ENCODE results near the gene PPFIBP1. TPM values are rescaled to one million over a fixed set of nuclear protein-coding genes. Genes with fewer than 3 reads are reported as not detected.
A peak's percentile ranks its signal among the peaks of the same experiment; 100 is the strongest.
"Not testable (repeated sequence)": the region's sequence is repeated elsewhere in the genome, so short reads cannot be mapped to it uniquely, and the experiment has no call there.

The PPFIBP1 gene
- total RNA-seq, 1 donor: 179 TPM

DNA sequence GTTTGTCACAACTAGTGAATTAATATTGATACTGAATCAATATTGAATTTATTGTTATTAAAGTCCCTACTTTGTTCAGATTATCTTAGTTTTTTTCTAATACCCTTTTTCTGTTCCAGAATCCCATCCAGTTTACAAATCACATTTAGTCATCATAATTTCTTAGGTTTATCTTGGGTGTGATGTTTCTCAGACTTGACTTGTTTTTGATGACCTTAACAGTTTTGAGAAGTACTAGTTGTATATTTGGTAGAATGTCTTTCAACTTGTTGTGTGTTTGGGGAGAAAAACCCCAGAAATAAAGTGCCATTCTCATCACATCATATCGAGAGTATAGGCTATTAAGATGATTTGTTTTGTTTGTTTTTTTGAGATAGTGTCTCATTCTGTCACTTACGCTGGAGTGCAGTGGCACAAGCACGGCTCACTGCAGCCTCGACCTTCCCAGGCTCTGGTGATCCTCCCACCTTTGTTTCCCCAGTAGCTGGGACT lies 206.1 kb downstream of the PPFIBP1 start:
- TF ChIP-seq, protein P1, sequence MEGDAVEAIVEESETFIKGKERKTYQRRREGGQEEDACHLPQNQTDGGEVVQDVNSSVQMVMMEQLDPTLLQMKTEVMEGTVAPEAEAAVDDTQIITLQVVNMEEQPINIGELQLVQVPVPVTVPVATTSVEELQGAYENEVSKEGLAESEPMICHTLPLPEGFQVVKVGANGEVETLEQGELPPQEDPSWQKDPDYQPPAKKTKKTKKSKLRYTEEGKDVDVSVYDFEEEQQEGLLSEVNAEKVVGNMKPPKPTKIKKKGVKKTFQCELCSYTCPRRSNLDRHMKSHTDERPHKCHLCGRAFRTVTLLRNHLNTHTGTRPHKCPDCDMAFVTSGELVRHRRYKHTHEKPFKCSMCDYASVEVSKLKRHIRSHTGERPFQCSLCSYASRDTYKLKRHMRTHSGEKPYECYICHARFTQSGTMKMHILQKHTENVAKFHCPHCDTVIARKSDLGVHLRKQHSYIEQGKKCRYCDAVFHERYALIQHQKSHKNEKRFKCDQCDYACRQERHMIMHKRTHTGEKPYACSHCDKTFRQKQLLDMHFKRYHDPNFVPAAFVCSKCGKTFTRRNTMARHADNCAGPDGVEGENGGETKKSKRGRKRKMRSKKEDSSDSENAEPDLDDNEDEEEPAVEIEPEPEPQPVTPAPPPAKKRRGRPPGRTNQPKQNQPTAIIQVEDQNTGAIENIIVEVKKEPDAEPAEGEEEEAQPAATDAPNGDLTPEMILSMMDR (IDR thresholded peaks at IDR 0.05; ENCODE audit: extremely low read depth, low read depth, low read length): no peak
- Histone ChIP-seq H3K79me2 (ENCODE audit: insufficient read depth, low read length) (peaks cover 7% of the 10 kb centered on the region), H3K4me2 (ENCODE audit: insufficient read depth, low read length) (no peak overlapping the region), H3K4me3 (ENCODE audit: insufficient read depth, low read length) (no peak overlapping the region), H3K36me3 (ENCODE audit: insufficient read depth, low read length) (peaks cover 23% of the 10 kb centered on the region), H3K4me1 (ENCODE audit: insufficient read depth, low read length) (no peaks in the 10 kb centered on the region), H3K27me3 (ENCODE audit: insufficient read depth, low read length) (no peaks in the 10 kb centered on the region), H4K20me1 (ENCODE audit: insufficient read depth, low read length) (no peaks in the 10 kb centered on the region), H2AFZ (ENCODE audit: low read length) (no peak overlapping the region), H3K9me3 (ENCODE audit: low read depth, low read length) (no peaks in the 10 kb centered on the region), H3K27ac (ENCODE audit: low read depth, low read length) (no peak overlapping the region)
- no peak for DNase-seq (ENCODE audit: insufficient read length, low spot score, missing footprints)

DNA sequence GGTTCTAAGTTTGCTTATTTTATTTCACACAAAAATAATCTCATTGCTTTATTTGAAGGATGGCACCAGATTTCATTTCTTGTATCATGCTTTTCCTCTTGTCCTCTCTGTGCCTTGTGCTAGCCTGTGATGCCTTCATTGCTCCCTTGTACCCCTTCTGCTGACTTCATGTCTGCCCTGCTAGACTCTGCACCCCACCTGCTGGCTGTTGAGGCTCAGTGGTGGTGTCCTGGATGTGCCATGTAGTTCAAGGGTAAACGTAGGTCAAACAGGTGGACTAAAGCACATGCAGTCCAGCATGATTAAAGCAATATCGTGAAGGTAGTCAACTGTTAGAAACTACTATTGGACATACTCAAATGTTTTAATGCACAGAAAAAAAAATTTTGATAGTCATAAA lies 208.3 kb downstream of the PPFIBP1 start:
- TF ChIP-seq, protein P1 (IDR thresholded peaks at IDR 0.05; ENCODE audit: extremely low read depth, low read depth, low read length): peak; percentile 17
- DNase-seq (ENCODE audit: insufficient read length, low spot score, missing footprints): no peak
- no peaks in the 10 kb centered on the region for H3K9me3 ChIP-seq (ENCODE audit: low read depth, low read length)
- no peak overlapping the region for H3K4me2 ChIP-seq (ENCODE audit: insufficient read depth, low read length)
- no peak overlapping the region for H2AFZ ChIP-seq (ENCODE audit: low read length)
- no peak overlapping the region for H3K4me3 ChIP-seq (ENCODE audit: insufficient read depth, low read length)
- no peaks in the 10 kb centered on the region for H4K20me1 ChIP-seq (ENCODE audit: insufficient read depth, low read length)
- H3K36me3 ChIP-seq (ENCODE audit: insufficient read depth, low read length): peaks cover 29% of the 10 kb centered on the region
- H3K4me1 ChIP-seq (ENCODE audit: insufficient read depth, low read length): no peaks in the 10 kb centered on the region
- no peaks in the 10 kb centered on the region for H3K27me3 ChIP-seq (ENCODE audit: insufficient read depth, low read length)
- H3K79me2 ChIP-seq (ENCODE audit: insufficient read depth, low read length): peaks cover 2% of the 10 kb centered on the region
- H3K27ac ChIP-seq (ENCODE audit: low read depth, low read length): no peak overlapping the region

DNA sequence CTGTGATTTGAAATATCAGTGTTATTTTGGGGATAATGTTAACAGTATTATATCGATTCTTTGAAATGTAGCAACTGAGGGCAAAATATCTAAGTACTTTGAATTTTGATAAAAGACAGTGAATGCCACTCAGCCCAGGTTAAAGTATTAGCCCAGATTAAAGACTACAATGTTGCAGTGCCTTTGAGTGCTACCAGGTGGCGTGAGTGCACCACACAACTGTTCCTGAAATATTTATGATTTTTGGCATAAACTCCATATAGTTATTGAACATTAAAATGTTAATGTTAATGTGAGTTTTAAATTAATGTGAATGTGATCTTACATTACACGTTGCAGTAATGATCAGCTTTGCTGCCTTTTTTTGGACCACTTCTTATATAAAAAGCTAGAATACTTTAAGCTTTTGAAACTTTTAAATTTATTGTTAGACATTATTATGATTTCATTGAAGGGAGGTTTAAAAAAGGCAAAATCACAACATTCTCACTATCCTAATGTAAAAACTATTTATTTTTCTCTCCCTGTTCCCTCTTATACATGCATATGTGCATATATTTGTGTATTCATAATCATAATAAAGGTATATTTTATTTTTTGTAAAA lies 209.1 kb downstream of the PPFIBP1 start:
- H3K27ac ChIP-seq (ENCODE audit: low read depth, low read length): no peak overlapping the region
- no peak overlapping the region for H3K4me2 ChIP-seq (ENCODE audit: insufficient read depth, low read length)
- no peak for DNase-seq (ENCODE audit: insufficient read length, low spot score, missing footprints)
- H2AFZ ChIP-seq (ENCODE audit: low read length): no peak overlapping the region
- no peaks in the 10 kb centered on the region for H3K9me3 ChIP-seq (ENCODE audit: low read depth, low read length)
- no peaks in the 10 kb centered on the region for H3K27me3 ChIP-seq (ENCODE audit: insufficient read depth, low read length)
- H3K79me2 ChIP-seq (ENCODE audit: insufficient read depth, low read length): no peaks in the 10 kb centered on the region
- H3K4me1 ChIP-seq (ENCODE audit: insufficient read depth, low read length): no peaks in the 10 kb centered on the region
- no peaks in the 10 kb centered on the region for H4K20me1 ChIP-seq (ENCODE audit: insufficient read depth, low read length)
- no peak overlapping the region for H3K4me3 ChIP-seq (ENCODE audit: insufficient read depth, low read length)
- H3K36me3 ChIP-seq (ENCODE audit: insufficient read depth, low read length): peaks cover 36% of the 10 kb centered on the region
- TF ChIP-seq, protein P1 (IDR thresholded peaks at IDR 0.05; ENCODE audit: extremely low read depth, low read depth, low read length): peak; percentile 89

DNA sequence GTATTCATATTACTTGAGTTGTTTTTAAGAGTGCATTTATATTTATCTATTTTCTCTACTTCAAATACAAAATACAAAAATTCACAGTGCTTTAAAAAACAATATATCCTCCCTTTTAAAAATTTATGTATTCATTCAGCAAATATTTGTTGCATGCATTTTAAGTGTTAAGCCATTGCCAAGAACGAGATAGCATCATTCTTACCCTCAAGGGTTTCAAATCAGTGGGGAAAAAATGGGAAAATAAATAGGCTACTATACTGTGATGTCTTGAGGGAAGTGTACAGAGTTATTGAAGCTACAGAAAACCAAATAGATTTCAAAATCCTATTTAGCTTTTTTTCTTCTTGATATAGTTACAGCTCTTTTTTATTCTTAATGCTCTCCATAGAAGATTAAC lies 209.8 kb downstream of the PPFIBP1 start:
- Histone ChIP-seq H3K27me3 (ENCODE audit: insufficient read depth, low read length) (no peaks in the 10 kb centered on the region), H2AFZ (ENCODE audit: low read length) (no peak overlapping the region), H3K79me2 (ENCODE audit: insufficient read depth, low read length) (no peaks in the 10 kb centered on the region), H3K9me3 (ENCODE audit: low read depth, low read length) (no peaks in the 10 kb centered on the region), H3K27ac (ENCODE audit: low read depth, low read length) (no peak overlapping the region), H4K20me1 (ENCODE audit: insufficient read depth, low read length) (no peaks in the 10 kb centered on the region), H3K4me3 (ENCODE audit: insufficient read depth, low read length) (no peak overlapping the region), H3K36me3 (ENCODE audit: insufficient read depth, low read length) (peaks cover 43% of the 10 kb centered on the region), H3K4me2 (ENCODE audit: insufficient read depth, low read length) (no peak overlapping the region), H3K4me1 (ENCODE audit: insufficient read depth, low read length) (no peaks in the 10 kb centered on the region)
- TF ChIP-seq, protein P1 (IDR thresholded peaks at IDR 0.05; ENCODE audit: extremely low read depth, low read depth, low read length): no peak
- DNase-seq (ENCODE audit: insufficient read length, low spot score, missing footprints): no peak

DNA sequence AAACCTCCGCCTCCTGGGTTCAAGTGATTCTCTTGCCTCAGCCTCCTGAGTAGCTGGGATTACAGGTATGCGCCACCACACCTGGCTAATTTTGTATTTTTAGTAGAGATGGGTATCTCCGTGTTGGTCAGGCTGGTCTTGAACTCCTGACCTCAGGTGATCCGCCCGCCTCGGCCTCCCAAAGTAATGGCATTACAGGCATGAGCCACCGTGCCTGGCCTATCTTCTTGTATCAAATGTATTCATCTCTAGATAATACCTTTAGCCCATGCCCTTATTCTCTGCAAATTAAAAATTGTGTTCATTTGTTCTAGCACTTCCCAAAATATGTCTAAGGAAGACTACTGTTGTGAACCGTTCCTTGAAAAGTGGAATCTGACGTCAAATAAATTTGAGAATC lies 210.3 kb downstream of the PPFIBP1 start:
- not testable (repeated sequence) for H3K4me1 ChIP-seq (ENCODE audit: insufficient read depth, low read length); H3K9me3 ChIP-seq (ENCODE audit: low read depth, low read length); H3K27me3 ChIP-seq (ENCODE audit: insufficient read depth, low read length); DNase-seq (ENCODE audit: insufficient read length, low spot score, missing footprints); H3K79me2 ChIP-seq (ENCODE audit: insufficient read depth, low read length); H3K4me2 ChIP-seq (ENCODE audit: insufficient read depth, low read length); H3K4me3 ChIP-seq (ENCODE audit: insufficient read depth, low read length); H4K20me1 ChIP-seq (ENCODE audit: insufficient read depth, low read length); H3K27ac ChIP-seq (ENCODE audit: low read depth, low read length); H2AFZ ChIP-seq (ENCODE audit: low read length)
- peaks cover 48% of the 10 kb centered on the region for H3K36me3 ChIP-seq (ENCODE audit: insufficient read depth, low read length)
